Measurements from ENCODE around the gene BRD4.
A peak's percentile ranks its signal among the peaks of the same experiment; 100 is the strongest.

Gene BRD4

DNA sequence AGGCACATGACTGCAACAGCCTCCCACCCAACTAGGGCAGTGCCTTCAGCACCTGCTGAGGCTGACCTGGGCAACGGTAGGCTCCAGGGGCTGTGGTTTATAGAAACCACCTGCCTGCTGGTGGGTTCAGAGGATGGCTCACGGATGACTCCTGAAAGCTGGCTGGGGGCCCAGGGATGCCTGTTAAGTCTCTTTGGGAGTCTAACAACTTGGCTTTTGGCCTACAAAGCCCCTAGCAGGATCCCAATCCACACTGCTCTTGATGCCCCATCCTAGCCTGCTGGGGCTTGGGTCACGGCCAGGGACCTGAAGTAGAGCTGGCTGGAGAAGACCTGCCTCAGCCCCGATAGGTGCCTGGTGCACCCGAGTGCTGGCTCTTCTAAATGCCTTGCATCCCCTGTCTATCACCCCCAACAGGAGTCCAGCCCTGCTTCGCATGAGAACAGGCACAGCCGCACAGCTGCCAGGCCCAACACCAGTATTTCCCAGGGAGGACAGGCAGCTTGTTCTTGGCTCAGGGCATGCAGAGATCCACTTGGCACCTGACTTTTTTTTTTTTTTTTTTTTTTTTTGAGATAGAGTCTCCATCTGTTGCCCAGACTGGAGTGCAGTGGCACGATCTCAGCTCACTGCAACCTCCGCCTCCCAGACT lies 91.0 kb downstream of the BRD4 start:
- no peak overlapping the region for H3K27ac Mint-ChIP-seq
- H3K27me3 Mint-ChIP-seq: no peaks in the 10 kb centered on the region
- peaks cover 39% of the 10 kb centered on the region for H3K36me3 Mint-ChIP-seq (ENCODE audit: low read depth)
- no peak overlapping the region for H3K4me3 Mint-ChIP-seq
- ATAC-seq: no peak
- H3K9me3 Mint-ChIP-seq: no peaks in the 10 kb centered on the region
- H3K4me1 Mint-ChIP-seq: no peaks in the 10 kb centered on the region
- DNase-seq: no peak

DNA sequence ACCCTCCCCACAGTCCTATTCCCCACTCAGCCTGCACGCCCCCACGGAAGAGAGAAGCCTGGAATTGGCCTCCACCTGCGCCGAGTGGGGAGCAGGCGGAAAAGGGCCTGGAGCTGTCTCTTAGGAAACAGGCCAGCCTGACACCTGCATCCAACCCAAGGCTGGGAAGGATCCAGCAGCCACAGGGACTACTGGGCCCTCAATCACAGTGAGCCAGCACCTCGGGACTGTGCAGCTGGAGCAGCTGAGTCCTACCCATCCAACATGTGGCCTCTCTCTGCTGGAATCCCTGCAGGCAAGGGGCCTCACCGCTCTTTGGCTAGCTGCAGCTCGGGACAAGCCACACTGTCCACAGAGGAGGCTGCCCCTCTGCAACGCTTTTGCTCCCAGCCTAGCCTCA lies 91.8 kb downstream of the BRD4 start:
- H3K36me3 Mint-ChIP-seq (ENCODE audit: low read depth): peaks cover 41% of the 10 kb centered on the region
- no peak for DNase-seq
- no peak overlapping the region for H3K27ac Mint-ChIP-seq
- no peaks in the 10 kb centered on the region for H3K9me3 Mint-ChIP-seq
- H3K27me3 Mint-ChIP-seq: no peaks in the 10 kb centered on the region
- H3K4me3 Mint-ChIP-seq: no peak overlapping the region
- no peak for ATAC-seq
- no peaks in the 10 kb centered on the region for H3K4me1 Mint-ChIP-seq

DNA sequence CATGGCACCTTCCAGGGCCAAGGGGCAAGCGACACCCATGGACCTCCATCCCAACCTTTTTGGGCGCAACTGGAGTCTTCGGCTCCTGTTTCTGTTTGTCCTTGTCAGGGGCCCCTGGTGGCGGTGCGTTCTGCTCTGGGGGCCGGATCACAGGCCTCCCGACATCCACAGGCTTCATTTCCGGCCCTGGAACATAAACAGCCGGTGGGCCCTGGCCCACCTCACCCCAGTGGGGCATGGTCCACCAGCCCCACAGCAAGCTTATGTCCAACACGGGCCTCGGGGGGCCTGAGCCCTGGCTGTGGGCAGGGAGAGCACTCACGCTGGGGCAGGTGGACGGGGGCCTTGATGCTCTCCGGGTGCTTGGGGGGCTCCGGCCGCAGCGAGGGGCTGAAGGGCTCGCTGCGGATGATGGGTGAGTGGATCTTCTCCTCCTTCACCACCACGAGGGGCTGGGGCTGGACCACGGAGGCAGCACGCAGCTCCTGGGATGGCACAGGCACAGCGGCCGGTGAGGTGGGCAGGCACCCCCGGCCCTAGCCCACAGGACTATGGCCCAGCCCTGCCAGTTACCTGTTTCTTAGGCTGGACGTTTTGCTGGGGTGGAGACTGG lies 92.9 kb downstream of the BRD4 start:
- Mint-ChIP-seq H3K36me3 (ENCODE audit: low read depth) (peaks cover 38% of the 10 kb centered on the region), H3K27me3 (no peaks in the 10 kb centered on the region), H3K4me3 (no peak overlapping the region), H3K27ac (no peak overlapping the region), H3K4me1 (peaks cover 3% of the 10 kb centered on the region), H3K9me3 (no peaks in the 10 kb centered on the region)
- ATAC-seq (no peak), DNase-seq (no peak)

DNA sequence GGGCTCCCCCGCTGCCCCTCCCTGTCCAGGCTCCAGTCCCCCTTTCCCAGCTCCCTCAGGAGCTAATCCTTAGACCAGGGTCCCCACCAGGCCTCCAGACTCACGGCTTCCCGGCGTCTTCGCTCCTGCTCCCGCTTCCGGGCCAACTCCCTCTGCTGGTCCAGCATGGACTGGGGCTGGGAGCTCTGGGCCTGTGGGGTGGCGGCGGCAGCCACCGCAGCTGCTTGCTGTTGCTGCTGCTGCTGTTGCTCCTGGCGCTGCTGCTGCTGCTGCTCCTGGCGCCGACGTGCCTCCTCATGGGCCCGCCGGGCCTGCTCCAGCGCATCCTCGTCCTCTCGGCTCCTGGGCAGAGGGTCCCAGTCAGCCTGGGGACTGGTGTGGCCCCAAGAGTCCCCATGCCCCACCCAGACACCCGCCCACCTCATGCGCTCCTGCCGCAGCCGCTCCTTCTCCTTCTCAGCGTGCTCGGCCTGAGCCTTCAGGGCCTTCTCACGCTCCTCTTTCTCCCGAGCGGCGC lies 93.6 kb downstream of the BRD4 start:
- peaks cover 4% of the 10 kb centered on the region for H3K27me3 Mint-ChIP-seq
- ATAC-seq (no peak), DNase-seq (no peak)
- H3K36me3 Mint-ChIP-seq (ENCODE audit: low read depth): peaks cover 34% of the 10 kb centered on the region
- H3K4me1 Mint-ChIP-seq: peaks cover 7% of the 10 kb centered on the region
- H3K9me3 Mint-ChIP-seq: no peaks in the 10 kb centered on the region
- H3K4me3 Mint-ChIP-seq: no peak overlapping the region
- H3K27ac Mint-ChIP-seq: no peak overlapping the region

DNA sequence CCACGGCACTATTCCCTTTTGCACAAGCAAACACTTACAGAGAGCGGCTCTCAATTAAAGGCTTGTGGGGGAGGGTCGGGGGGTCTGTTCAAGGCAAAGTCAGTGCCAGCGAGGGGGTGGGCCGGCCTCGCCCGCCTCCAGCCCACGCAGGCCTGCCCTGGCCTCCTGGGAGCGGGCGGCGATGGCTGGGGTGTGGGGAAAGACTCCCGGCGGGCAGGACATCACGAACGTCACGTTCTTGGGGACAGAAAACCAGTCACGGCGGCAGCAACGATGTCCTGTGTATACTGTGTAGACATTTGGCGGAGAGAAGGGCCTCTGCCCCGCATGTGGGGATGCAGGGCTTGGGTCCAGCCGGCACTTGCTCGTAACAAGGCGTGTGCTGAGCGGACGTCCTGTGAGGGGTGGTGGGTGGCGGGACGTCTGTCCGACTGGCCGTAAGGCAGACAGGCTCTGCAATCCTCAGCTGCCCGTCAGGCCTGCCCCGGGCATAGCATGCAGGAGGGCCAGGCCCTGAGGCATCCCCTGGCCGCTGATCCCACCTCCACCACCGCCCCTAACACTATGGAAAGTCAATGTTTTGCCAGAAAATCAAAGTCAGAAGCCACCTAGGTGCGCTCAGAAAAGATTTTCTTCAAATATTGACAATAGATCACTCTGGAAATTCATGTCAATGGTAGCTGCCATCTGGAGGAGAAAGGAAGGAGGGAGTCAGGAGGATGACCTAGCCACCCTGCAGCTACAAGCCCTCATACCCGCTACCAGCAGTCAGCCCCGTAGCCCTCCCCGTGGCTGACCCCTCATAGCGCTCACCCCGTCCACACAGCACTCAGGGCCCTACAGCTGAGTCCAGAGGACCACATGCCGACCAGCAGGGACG lies 94.3 kb downstream of the BRD4 start:
- no peak overlapping the region for H3K27ac Mint-ChIP-seq
- ATAC-seq (no peak), DNase-seq (no peak)
- H3K36me3 Mint-ChIP-seq (ENCODE audit: low read depth): peaks cover 31% of the 10 kb centered on the region
- no peak overlapping the region for H3K4me3 Mint-ChIP-seq
- no peaks in the 10 kb centered on the region for H3K9me3 Mint-ChIP-seq
- H3K27me3 Mint-ChIP-seq: peaks cover 4% of the 10 kb centered on the region
- peaks cover 9% of the 10 kb centered on the region for H3K4me1 Mint-ChIP-seq

DNA sequence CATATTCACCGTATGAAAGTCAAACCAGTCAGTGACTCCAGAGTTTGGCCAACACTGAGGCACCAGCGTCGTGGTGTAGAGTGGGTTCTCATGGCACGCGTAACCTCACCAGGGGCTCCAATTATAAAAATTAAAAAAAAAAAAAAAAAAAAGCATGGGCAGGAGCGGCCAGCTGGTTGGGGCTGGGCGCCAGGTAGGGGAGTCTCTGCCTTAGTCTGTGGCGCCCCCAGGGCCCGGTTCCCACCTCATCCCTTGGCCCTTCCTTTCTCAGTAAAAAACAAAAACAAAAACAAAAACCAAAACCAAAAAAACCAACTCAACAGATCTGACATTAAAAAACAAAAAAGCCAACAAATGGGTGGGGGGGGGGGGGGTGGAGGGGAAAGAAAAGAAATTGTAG lies 95.5 kb downstream of the BRD4 start:
- H3K27me3 Mint-ChIP-seq: peaks cover 10% of the 10 kb centered on the region

DNA sequence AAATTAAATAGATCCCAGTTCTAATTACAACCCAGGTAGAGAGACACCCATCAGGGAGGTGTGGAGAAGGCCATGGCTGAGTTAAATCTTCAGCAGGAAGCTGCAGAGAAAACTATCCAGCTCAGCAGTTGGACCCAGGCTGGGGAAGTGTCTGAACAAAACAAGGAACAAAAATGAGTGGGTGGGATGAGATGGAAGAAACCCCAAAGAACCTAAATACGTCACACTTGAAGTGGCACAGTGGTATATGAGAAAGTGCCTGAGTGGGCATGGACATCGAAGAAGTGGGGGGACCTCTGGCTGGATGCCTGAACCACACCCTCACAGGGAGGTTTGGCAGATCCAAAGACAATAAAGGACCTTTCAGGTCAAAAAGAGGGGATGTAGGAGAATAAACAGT lies 96.6 kb downstream of the BRD4 start:
- H3K9me3 Mint-ChIP-seq: no peaks in the 10 kb centered on the region
- ATAC-seq: no peak

More for the DNA sequence above, 95.5 kb downstream of the BRD4 start:
- H3K27ac Mint-ChIP-seq: no peak overlapping the region
- no peak for DNase-seq
- H3K9me3 Mint-ChIP-seq: no peaks in the 10 kb centered on the region
- no peak for ATAC-seq
- no peak overlapping the region for H3K4me3 Mint-ChIP-seq
- peaks cover 14% of the 10 kb centered on the region for H3K4me1 Mint-ChIP-seq
- H3K36me3 Mint-ChIP-seq (ENCODE audit: low read depth): peaks cover 31% of the 10 kb centered on the region

DNA sequence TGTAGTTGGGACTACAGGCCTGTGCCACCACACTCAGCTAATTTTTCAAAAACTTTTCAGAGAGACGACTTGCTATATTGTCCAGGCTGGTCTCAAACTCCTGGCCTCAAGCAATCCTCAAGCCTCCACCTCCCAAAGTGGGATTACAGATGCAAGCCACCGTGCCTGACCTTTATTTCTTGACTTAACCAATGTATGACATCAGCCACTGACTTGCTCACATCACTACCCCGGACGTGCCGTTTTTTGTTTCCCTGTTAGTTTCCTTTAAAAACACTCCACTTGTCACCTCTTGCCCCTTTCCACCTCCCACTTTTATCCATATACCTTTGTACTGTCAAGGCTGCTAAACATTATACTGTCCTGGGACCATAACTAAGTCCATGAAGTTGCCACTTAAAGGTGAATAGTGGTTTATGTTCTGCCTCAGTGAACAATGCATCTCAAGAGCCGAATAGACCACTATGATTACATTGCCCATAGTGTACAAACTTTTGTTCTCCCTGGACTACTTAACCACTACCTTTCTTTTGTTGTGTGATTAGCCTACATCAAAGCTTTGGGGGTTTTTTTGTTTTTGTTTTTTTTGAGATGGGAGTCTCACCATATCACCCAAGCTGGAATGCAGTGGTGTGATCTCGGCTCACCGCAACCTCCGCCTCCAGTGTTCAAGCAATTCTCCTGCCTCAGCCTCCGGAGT lies 97.8 kb downstream of the BRD4 start:
- DNase-seq: no peak
- Mint-ChIP-seq H3K27me3 (peaks cover 21% of the 10 kb centered on the region), H3K36me3 (ENCODE audit: low read depth) (peaks cover 20% of the 10 kb centered on the region), H3K9me3 (no peaks in the 10 kb centered on the region), H3K4me1 (peaks cover 14% of the 10 kb centered on the region), H3K27ac (no peak overlapping the region), H3K4me3 (no peak overlapping the region)
- ATAC-seq: no peak

More for the DNA sequence above, 96.6 kb downstream of the BRD4 start:
- peaks cover 14% of the 10 kb centered on the region for H3K4me1 Mint-ChIP-seq
- no peak overlapping the region for H3K4me3 Mint-ChIP-seq
- peaks cover 26% of the 10 kb centered on the region for H3K36me3 Mint-ChIP-seq (ENCODE audit: low read depth)
- no peak for DNase-seq
- peaks cover 17% of the 10 kb centered on the region for H3K27me3 Mint-ChIP-seq
- peak overlapping the region; percentile 33 for H3K27ac Mint-ChIP-seq

DNA sequence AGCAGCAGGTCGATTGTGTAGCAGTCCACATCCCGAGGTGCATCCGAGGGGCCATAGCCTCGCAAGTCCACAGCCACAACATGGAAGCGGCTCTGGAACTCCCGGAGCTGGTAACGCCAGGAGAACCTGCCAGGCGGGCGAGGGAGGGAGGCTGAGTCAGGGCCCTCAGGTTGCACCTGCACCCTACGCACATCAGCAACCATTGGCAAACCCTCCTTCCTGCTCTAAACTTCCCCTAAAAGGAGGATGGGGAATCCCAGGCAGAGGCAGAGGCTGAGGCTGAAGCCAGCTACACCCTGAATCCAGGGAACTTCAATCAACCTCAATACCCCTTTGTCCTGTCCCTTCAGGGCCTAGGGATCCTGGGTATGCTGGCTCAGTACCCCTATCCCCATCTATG lies 101.1 kb downstream of the BRD4 start:
- H3K27me3 Mint-ChIP-seq: peaks cover 21% of the 10 kb centered on the region
- ATAC-seq: no peak
- H3K27ac Mint-ChIP-seq: no peak overlapping the region
- H3K4me3 Mint-ChIP-seq: no peak overlapping the region
- no peak for DNase-seq
- H3K9me3 Mint-ChIP-seq: no peaks in the 10 kb centered on the region
- H3K4me1 Mint-ChIP-seq: peaks cover 14% of the 10 kb centered on the region
- peaks cover 10% of the 10 kb centered on the region for H3K36me3 Mint-ChIP-seq (ENCODE audit: low read depth)

DNA sequence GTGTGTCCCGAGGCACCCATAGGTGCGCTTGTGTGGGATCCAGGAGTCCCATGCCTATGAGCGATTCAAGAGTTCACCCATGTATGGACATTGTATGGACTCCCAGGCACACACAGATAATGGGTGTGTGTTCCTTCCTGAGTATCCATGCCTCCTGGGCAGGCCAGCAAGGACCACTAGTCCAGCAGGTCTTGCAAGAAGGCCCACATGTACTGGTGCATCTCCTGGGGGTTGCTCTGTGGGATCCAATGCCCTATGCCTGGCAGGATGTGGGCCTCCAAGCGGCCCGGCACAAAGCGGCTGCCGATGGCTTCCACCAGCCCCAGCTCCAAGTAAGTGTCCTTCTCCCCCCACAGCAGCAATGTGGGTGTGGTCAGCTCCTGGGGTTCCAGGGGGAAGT lies 105.1 kb downstream of the BRD4 start:
- H3K4me1 Mint-ChIP-seq: peaks cover 19% of the 10 kb centered on the region
- no peak overlapping the region for H3K4me3 Mint-ChIP-seq
- H3K36me3 Mint-ChIP-seq (ENCODE audit: low read depth): no peaks in the 10 kb centered on the region
- peaks cover 37% of the 10 kb centered on the region for H3K27me3 Mint-ChIP-seq
- ATAC-seq (no peak), DNase-seq (no peak)
- no peak overlapping the region for H3K27ac Mint-ChIP-seq
- H3K9me3 Mint-ChIP-seq: no peaks in the 10 kb centered on the region

DNA sequence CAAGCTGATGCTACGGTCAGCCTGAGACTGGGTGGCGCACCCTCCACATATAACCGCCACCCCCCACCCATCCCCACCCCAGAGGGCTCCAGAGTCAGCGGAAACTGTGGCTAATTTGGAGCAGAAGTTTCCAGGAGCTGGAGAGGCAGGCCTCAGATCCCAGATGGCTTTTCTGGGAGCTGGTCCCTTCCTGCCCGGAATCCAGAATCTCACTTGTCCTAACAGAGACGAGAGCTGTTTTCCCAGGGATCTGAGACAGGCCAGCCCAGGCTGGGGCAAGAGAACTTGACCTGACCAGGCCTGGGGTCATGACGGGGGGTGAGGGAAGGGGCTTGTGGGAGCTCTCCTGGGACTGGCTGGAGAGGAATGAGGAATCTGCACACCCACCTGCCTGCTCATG lies 106.6 kb downstream of the BRD4 start:
- Mint-ChIP-seq H3K4me1 (peaks cover 18% of the 10 kb centered on the region), H3K36me3 (ENCODE audit: low read depth) (no peaks in the 10 kb centered on the region), H3K27me3 (peaks cover 30% of the 10 kb centered on the region), H3K4me3 (no peak overlapping the region), H3K9me3 (no peaks in the 10 kb centered on the region), H3K27ac (no peak overlapping the region)
- DNase-seq: no peak
- no peak for ATAC-seq

DNA sequence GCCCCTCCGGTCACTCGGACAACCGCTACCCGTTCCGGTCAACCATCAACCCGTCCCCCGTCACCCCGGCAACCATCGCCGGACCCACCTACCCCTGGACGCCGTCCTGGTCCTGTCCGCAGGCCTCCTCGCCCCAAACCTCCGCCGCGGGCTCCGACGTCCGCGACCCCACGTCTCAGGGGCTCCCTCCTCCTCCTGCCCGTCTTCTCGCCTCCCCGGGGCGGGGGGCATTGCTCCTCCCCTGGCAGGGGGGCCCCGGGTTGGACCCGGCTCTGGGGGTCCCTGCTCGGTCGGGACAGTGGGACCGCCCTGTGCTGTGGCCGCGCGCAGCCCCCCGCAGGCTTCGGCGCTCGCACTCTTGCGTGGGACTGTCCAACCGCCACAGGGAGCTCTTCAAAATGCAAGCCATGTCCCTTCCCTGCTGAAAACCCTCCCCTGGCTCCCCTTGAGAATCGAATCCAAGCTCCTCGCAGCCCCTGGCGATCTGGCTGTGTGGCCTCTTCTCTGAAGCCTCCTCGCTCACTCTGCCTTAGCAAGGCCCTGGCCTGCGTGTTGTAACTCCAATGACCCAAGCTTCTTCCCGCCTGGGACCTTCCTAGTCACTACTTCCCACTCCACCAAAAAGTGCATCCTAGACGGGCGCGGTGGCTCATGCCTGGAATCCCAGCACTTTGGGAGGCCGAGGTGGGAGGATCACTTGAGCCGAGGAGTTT lies 108.5 kb downstream of the BRD4 start:
- Mint-ChIP-seq H3K36me3 (ENCODE audit: low read depth) (no peaks in the 10 kb centered on the region), H3K4me1 (peaks cover 18% of the 10 kb centered on the region), H3K27ac (no peak overlapping the region), H3K9me3 (no peaks in the 10 kb centered on the region), H3K4me3 (peak overlapping the region; percentile 76), H3K27me3 (peaks cover 28% of the 10 kb centered on the region)
- no peak for ATAC-seq
- DNase-seq: no peak

DNA sequence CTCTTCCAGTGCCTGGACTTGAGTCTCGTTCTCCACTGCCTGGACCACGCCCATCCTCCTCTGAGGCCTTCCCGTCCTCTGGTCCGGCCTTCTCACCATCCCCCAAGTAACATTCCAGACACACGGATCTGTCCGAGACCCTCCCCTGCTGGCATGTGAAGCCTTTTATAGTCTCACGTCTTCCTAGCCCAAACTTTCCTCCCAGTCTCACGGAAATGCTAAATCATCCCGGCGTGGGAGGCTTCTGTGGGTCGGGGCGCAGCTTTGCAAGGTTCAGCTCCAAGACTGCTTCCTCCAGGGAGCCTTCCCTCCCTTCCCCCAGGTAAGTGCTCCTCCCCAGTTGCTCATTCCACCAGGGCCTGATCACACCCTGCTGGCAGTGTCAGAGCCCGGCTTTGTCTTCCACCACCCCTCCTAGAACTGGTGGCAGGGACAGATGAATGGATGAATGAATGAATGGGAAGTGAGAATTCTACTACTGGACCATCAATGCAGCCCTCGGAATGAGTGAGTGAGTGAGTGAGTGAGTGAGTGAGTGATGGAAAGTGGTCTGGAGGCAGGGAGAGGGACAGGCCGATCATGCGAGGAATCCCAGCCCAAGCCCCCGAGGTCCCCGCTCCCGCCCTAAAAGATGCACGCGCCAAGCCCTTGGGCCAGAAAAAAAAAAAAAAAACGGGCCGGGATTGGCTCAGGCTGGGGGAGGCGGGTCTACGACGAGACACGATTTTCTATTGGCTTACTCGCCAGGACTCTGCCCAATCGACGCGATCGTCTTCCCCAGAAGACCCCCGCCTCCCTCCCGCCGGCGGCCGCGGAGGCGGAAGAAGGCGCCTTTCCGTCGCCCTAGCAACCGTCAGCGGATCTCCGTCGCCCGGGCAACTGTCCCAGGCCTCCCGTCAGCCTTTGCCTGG lies 109.3 kb downstream of the BRD4 start:
- DNase-seq: peak; percentile 80
- Mint-ChIP-seq H3K4me1 (peaks cover 18% of the 10 kb centered on the region), H3K4me3 (peak overlapping the region; percentile 76), H3K36me3 (ENCODE audit: low read depth) (no peaks in the 10 kb centered on the region), H3K9me3 (no peaks in the 10 kb centered on the region), H3K27ac (no peak overlapping the region), H3K27me3 (peaks cover 28% of the 10 kb centered on the region)
- peak; percentile 95 for ATAC-seq
